ENCODE measurements around the gene PODXL2. TPM values are rescaled to one million over a fixed set of nuclear protein-coding genes. Genes with fewer than 3 reads are reported as not detected.

The PODXL2 gene
- total RNA-seq, 4 donors from 2014 or later = 3.2 to 8.8 (median 3.7) TPM

DNA sequence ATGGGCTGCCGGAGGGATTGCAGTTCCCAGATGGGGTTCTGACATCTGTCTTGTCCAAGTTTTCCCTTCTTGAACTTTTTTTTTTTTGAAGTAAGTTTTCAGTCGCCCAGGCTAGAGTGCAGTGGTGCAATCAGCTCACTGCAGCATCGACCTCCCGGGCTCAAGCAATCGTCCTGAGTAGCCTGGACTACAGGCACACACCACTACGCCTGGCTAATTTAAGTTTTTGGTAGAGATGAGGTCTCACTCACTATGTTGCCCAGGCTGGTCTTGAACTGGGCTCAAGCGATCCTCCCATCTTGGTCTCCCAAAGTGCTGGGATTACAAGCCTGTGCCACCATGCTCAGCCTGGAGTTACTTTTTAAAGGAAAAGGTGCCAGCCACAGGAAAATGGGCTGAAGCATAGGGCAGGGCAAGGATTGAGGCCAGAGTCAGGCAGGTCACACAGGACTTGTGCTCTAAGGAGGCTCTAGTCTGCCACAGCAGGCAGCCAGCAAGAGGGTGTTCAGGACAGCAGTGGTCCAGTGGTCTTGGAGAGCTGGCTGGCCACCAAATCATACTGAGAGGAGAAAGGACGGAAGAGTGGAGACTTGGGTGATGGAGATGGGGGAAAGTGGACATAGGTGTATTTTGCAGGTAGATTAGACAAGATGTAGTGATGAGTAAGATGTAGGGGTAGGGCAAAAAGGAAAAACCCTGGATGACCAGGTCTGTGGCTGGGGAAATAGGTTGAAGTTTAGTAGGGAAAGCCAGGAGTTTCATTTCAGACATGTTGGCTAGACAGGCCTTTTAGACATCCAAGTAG, 6.0 kb upstream of the PODXL2 start:
- TF ChIP-seq, protein P1, sequence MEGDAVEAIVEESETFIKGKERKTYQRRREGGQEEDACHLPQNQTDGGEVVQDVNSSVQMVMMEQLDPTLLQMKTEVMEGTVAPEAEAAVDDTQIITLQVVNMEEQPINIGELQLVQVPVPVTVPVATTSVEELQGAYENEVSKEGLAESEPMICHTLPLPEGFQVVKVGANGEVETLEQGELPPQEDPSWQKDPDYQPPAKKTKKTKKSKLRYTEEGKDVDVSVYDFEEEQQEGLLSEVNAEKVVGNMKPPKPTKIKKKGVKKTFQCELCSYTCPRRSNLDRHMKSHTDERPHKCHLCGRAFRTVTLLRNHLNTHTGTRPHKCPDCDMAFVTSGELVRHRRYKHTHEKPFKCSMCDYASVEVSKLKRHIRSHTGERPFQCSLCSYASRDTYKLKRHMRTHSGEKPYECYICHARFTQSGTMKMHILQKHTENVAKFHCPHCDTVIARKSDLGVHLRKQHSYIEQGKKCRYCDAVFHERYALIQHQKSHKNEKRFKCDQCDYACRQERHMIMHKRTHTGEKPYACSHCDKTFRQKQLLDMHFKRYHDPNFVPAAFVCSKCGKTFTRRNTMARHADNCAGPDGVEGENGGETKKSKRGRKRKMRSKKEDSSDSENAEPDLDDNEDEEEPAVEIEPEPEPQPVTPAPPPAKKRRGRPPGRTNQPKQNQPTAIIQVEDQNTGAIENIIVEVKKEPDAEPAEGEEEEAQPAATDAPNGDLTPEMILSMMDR (IDR thresholded peaks at IDR 0.05; ENCODE audit: low read depth) = no peak

DNA sequence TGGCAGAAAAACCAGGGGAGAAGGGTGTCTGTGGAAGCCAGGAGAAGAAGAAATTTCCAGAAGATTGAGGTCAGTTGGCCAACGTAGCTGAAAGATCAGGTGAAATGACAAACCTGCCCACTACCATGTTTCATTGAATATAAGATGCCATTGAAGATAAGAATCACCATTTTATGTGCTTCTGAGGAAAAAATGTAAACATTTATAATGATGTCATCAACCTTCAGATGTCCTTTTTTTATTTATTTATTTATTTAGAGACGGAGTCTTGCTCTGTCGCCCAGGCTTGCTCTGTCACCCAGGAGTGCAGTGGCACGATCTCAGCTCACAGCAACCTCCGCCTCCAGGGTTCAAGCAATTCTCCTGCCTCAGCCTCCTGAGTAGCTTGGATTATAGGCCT, 4.9 kb upstream of the PODXL2 start:
- TF ChIP-seq, protein P1 (IDR thresholded peaks at IDR 0.05; ENCODE audit: low read depth) = no peak

DNA sequence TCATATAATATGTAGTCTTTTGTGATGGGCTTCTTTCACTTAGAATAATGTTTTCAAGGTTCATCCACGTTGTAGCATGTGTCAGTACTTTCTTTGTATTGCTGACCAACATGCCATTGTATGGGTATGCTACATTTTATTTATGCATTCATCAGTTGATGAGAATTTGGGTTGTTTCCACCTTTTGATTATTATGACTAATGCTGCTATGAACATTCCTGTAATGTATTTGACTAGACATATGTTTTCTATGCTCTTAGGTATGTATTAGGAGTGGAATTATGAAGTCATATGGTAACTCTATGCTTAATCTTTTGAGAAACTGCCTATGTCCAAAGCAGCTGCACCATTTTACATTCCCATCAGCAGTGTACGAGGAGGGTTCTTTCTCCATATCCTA, 3.2 kb upstream of the PODXL2 start:
- TF ChIP-seq, protein P1 (IDR thresholded peaks at IDR 0.05; ENCODE audit: low read depth) = no peak

DNA sequence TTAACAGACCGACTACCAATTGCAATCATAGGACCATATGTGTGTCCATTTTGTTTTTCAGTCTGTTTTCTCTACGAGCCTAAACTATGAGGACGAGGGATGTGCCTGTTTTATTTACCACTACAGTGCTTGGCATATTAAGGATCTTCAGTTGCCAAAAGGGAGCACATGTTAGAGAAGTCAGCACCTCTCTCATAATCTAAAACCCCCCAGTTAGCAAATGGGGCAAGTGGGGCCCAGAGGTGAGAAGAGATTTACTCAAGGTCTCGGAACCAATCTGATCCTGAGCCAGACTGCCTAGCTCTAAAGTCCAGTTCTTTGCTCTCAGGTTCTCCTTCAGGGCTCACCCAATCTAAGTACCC, 578 bp upstream of the PODXL2 start:
- TF ChIP-seq, protein P1 (IDR thresholded peaks at IDR 0.05; ENCODE audit: low read depth) = no peak

DNA sequence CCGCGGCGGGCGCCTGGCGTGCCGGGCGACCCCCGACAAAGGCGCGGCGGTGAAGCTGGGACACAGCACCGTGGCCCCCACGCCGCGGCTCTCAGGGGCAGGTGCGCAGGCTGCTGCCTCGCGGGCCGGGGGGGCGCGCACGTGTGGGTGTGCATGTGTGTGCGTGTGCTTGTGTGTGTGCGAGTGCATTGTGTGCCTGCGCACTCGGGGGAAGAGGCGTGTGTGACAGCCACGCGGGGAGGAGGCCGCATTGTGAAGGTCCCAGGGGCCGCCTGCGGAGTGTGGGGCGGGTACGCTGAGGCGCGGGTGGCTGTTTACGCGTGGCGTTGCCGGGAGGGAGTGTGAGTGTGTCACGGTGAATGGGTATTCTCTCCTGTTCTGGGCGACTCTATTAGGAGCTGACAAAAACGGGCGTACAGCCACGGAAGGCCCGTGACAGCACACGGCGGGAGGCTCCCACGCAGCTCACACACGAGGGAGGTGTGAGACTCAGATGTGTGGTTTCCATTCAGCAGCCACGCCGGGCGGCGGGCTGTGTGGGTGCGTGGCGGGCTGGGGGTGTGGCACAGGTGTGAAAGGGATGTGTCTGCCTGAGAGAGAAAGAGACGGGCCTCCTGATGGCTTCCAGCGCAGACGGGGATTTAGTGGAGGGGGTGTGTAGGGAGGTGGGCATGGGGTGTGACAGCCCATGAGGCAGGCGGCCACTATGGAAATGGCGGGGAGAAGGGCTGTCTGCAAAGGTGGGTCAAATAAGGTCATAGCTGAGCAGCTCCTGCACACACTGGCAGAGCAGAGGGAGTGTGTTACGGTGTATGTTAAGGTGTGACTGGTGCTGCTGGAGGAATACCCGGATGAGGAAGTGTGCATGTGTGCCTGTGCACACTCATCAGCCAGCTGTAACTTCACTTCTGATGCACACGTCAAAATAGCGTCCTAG, 750 bp downstream of the PODXL2 start:
- TF ChIP-seq, protein P1 (IDR thresholded peaks at IDR 0.05; ENCODE audit: low read depth) = no peak

DNA sequence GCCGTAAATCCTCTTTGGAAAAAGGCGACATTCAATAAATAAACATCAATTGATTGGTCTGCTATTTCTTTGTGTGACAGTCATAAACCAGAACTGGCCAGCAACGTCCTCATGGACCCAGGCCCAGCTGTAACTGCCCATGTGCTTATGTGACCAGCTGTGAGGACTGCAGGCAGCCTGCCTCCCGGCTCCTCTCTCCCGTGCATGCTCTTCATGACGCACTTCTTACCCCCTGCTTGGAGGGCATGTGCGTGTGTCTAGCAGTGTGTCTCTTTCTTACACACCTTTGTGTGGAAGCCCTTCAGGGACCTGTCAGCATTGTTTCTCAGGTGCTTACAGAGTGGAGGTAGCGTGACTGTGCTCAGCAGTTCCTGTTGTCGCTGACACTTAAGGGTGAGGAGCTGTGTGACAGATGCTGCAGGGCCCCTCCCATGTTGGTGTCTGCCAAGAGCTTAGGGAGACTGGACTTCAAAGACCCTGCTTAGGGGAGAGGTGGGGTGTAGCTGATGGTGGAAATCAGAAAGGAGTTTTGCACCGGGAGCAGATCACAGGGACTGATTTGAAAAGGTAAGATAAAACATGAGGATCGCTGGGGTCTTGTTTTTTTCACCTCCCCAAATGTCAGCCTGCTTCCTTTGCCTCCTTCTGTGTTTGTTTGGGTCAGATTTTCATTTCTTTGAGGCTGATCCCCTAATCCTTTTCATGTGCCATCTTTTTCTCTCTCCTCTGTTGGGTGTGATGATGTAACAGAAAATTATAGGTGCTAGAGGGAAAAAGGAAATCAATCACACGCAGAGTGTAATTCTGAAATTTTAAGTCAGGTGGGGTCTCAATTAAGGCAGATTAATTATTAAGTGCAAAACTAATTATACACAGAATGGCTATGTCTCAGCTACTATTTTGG, 2.1 kb downstream of the PODXL2 start:
- TF ChIP-seq, protein P1 (IDR thresholded peaks at IDR 0.05; ENCODE audit: low read depth) = no peak
